ENCODE measurements around the gene PPM1N. TPM values are rescaled to one million over a fixed set of nuclear protein-coding genes. Genes with fewer than 3 reads are reported as not detected.

Gene PPM1N
- total and polyA plus RNA-seq, 2 of the 13 experiments (the other 11 are each of a cell fraction or from before 2014, with no cell fraction given): 0.31 to 1.8 TPM

DNA sequence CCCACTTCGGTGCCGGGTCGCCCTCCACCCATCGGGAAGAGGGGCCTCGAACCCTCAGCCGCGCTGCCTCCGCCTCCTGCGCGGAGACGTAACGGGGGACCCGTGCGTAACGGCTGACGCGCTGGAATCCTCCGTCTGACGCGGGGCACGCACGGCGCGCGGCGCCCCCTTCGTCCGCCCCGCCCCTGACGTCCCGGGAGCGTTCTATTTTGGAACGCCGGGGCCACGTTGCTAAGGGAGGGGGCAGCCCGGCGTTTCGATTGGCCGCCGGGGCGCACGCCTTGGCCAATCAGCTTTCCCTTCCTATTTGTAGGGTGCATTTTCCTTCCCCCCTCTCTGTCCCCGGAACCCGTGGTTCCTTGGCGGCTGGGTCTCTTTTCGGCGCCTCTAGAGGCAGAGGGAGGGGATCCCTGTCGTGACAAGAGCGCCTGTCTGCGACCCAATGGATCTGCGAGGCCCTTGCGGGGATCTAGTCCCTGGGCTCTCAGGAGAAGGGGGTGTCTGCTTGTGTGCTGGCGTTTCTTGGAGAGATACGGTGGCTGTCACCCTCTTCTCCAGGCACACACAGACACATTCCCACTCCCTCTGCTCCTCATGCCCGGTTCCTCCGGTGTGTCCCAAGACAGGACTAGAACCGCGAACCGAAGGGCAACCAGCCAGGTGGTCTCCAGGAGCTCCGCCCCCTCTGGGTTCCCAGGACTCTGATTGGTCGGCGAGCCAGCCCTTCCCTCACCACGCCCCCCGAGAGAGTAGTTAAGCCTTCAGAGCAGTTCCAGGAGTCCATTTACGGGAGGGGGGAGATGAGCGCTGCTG, 28.9 kb upstream of the PPM1N start (continued):
- TF ChIP-seq, protein P1, sequence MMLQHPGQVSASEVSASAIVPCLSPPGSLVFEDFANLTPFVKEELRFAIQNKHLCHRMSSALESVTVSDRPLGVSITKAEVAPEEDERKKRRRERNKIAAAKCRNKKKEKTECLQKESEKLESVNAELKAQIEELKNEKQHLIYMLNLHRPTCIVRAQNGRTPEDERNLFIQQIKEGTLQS (CRISPR knock-in tag; IDR thresholded peaks at IDR 0.05): no peak
- TF ChIP-seq, protein P2, sequence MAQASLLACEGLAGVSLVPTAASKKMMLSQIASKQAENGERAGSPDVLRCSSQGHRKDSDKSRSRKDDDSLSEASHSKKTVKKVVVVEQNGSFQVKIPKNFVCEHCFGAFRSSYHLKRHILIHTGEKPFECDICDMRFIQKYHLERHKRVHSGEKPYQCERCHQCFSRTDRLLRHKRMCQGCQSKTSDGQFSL (CRISPR knock-in tag; IDR thresholded peaks at IDR 0.05): no peak
- TF ChIP-seq, protein P3, sequence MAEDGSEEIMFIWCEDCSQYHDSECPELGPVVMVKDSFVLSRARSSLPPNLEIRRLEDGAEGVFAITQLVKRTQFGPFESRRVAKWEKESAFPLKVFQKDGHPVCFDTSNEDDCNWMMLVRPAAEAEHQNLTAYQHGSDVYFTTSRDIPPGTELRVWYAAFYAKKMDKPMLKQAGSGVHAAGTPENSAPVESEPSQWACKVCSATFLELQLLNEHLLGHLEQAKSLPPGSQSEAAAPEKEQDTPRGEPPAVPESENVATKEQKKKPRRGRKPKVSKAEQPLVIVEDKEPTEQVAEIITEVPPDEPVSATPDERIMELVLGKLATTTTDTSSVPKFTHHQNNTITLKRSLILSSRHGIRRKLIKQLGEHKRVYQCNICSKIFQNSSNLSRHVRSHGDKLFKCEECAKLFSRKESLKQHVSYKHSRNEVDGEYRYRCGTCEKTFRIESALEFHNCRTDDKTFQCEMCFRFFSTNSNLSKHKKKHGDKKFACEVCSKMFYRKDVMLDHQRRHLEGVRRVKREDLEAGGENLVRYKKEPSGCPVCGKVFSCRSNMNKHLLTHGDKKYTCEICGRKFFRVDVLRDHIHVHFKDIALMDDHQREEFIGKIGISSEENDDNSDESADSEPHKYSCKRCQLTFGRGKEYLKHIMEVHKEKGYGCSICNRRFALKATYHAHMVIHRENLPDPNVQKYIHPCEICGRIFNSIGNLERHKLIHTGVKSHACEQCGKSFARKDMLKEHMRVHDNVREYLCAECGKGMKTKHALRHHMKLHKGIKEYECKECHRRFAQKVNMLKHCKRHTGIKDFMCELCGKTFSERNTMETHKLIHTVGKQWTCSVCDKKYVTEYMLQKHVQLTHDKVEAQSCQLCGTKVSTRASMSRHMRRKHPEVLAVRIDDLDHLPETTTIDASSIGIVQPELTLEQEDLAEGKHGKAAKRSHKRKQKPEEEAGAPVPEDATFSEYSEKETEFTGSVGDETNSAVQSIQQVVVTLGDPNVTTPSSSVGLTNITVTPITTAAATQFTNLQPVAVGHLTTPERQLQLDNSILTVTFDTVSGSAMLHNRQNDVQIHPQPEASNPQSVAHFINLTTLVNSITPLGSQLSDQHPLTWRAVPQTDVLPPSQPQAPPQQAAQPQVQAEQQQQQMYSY (CRISPR knock-in tag; IDR thresholded peaks at IDR 0.05): no peak
- no peak for TF ChIP-seq MIXL1 (CRISPR knock-in tag; IDR thresholded peaks at IDR 0.05)
- no peak for TF ChIP-seq ZNF607 (CRISPR knock-in tag; IDR thresholded peaks at IDR 0.05; ENCODE audit: borderline replicate concordance)
- TF ChIP-seq ZFP36L1 (CRISPR knock-in tag; IDR thresholded peaks at IDR 0.05): no peak; the same call in 1 of the 2 replicates
- no peak for TF ChIP-seq FOXA1 (IDR thresholded peaks at IDR 0.05)
- TF ChIP-seq FOXA1 (CRISPR knock-in tag; IDR thresholded peaks at IDR 0.05): peak; percentile 31; the same call in 1 of the 2 replicates
- no peak for TF ChIP-seq ZNF207 (IDR thresholded peaks at IDR 0.05; ENCODE audit: borderline replicate concordance)
- TF ChIP-seq ZNF335 (CRISPR knock-in tag; IDR thresholded peaks at IDR 0.05): no peak
- TF ChIP-seq ZNF350 (CRISPR knock-in tag; IDR thresholded peaks at IDR 0.05; ENCODE audit: borderline replicate concordance, low read depth): peak; percentile 38; the same call in 1 of the 2 replicates
- peak; percentile 13; the same call in 1 of the 2 replicates for TF ChIP-seq CBX5 (CRISPR knock-in tag; IDR thresholded peaks at IDR 0.05; ENCODE audit: borderline replicate concordance)
- peak in 1 of 2 experiments; percentile 77; a peak in 1 of 4 replicates for TF ChIP-seq KLF16 (CRISPR knock-in tag; IDR thresholded peaks at IDR 0.05)
- TF ChIP-seq ZNF138 (CRISPR knock-in tag; IDR thresholded peaks at IDR 0.05; ENCODE audit: low read depth): no peak; the same call in 1 of the 2 replicates
- no peak for TF ChIP-seq SCMH1 (CRISPR knock-in tag; IDR thresholded peaks at IDR 0.05; ENCODE audit: borderline replicate concordance)
- TF ChIP-seq SALL1 (CRISPR knock-in tag; IDR thresholded peaks at IDR 0.05): peak; percentile 62
- TF ChIP-seq ZNF367 (CRISPR knock-in tag; IDR thresholded peaks at IDR 0.05; ENCODE audit: borderline replicate concordance): no peak
- TF ChIP-seq CEBPB (IDR thresholded peaks at IDR 0.05; ENCODE audit: borderline replicate concordance, low read depth, low read length): no peak
- TF ChIP-seq ESRRA (CRISPR knock-in tag; IDR thresholded peaks at IDR 0.05; ENCODE audit: low read depth): 0 out of 2 replicates have a peak, but pooled peaks have one; percentile 63
- TF ChIP-seq ZNF232 (CRISPR knock-in tag; IDR thresholded peaks at IDR 0.05; ENCODE audit: borderline replicate concordance): 0 out of 2 replicates have a peak, but pooled peaks have one; percentile 37
- peak; percentile 23; the same call in 1 of the 2 replicates for TF ChIP-seq ZNF609 (CRISPR knock-in tag; IDR thresholded peaks at IDR 0.05; ENCODE audit: borderline replicate concordance)
